ENCODE measurements around the gene FSHR. TPM values are rescaled to one million over a fixed set of nuclear protein-coding genes. Genes with fewer than 3 reads are reported as not detected.

Gene FSHR
- total RNA-seq, 1 donor from 2014 or later = not detected

GRCh38 chr2:48961009-48961408, 193.3 kb downstream of the FSHR start:
- peaks cover 5% of the 10 kb centered on the region for H3K4me1 Mint-ChIP-seq
- no peak overlapping the region for H2AFZ ChIP-seq (replicated peaks)

DNA sequence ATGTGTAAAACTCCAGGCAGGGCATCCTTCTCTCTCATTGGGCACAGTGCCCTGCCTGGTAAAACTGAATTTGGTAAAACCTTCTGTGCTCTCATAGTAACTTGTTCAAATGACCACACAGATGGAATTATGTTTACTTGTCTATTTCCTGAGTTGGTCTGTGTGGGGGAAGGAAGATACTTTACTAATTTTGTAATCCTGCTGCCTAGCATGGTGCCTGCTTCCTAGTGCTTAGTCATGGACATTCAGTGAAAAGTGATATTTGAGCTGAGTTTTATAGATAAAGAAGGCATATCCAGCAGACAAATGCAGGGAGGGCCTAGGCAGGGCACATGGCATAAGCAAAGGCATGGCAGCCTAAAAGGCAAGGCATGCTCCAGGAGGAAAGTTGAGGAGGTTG, 199.4 kb downstream of the FSHR start:
- Histone ChIP-seq H3F3A (ENCODE audit: low read depth) (no peaks in the 10 kb centered on the region), H2AFZ (replicated peaks) (no peak overlapping the region), H3K9ac (no peak overlapping the region), H3K4me3 (no peak overlapping the region), H3K27ac (no peak overlapping the region), H3K4me2 (no peak overlapping the region), H3K27me3 (no peaks in the 10 kb centered on the region), H3K9me3 (ENCODE audit: low read depth) (no peaks in the 10 kb centered on the region), H4K20me1 (ENCODE audit: low read depth) (no peaks in the 10 kb centered on the region), H3K36me3 (no peaks in the 10 kb centered on the region), H3K4me1 (no peaks in the 10 kb centered on the region), H3K79me2 (ENCODE audit: low read depth) (no peaks in the 10 kb centered on the region)
- H3K4me3 Mint-ChIP-seq = no peak overlapping the region
- no peak for TF ChIP-seq EZH2phosphoT487 (IDR thresholded peaks at IDR 0.05)
- TF ChIP-seq EZH2 (IDR thresholded peaks at IDR 0.05) = no peak
- TF ChIP-seq CTCF (IDR thresholded peaks at IDR 0.05) = no peak
- no peak overlapping the region for H3K27ac Mint-ChIP-seq
- H3K4me1 Mint-ChIP-seq = peaks cover 2% of the 10 kb centered on the region
- peaks cover 4% of the 10 kb centered on the region for H3K27me3 Mint-ChIP-seq (ENCODE audit: insufficient read depth, low read depth)
- H3K36me3 Mint-ChIP-seq = no peaks in the 10 kb centered on the region
- no peaks in the 10 kb centered on the region for H3K9me3 Mint-ChIP-seq
- no peak for DNase-seq (ENCODE audit: low spot score)

More at GRCh38 chr2:48961009-48961408, 193.3 kb downstream of the FSHR start:
- Histone ChIP-seq H3K79me2 (ENCODE audit: low read depth) (no peaks in the 10 kb centered on the region), H3K27ac (no peak overlapping the region), H3F3A (ENCODE audit: low read depth) (peaks cover 9% of the 10 kb centered on the region), H4K20me1 (ENCODE audit: low read depth) (no peaks in the 10 kb centered on the region), H3K9ac (no peak overlapping the region), H3K4me2 (no peak overlapping the region), H3K9me3 (ENCODE audit: low read depth) (no peaks in the 10 kb centered on the region), H3K4me3 (no peak overlapping the region), H3K36me3 (no peaks in the 10 kb centered on the region), H3K27me3 (no peaks in the 10 kb centered on the region), H3K4me1 (peaks cover 14% of the 10 kb centered on the region)
- Mint-ChIP-seq H3K27ac (no peak overlapping the region), H3K36me3 (no peaks in the 10 kb centered on the region), H3K9me3 (no peaks in the 10 kb centered on the region), H3K4me3 (no peak overlapping the region), H3K27me3 (ENCODE audit: insufficient read depth, low read depth) (no peaks in the 10 kb centered on the region)
- TF ChIP-seq EZH2phosphoT487 (IDR thresholded peaks at IDR 0.05) = no peak
- TF ChIP-seq EZH2 (IDR thresholded peaks at IDR 0.05) = no peak
- TF ChIP-seq CTCF (IDR thresholded peaks at IDR 0.05) = no peak
- no peak for DNase-seq (ENCODE audit: low spot score)

- H2AFZ ChIP-seq (replicated peaks) = no peak overlapping the region
- no peaks in the 10 kb centered on the region for H4K20me1 ChIP-seq (ENCODE audit: low read depth)
- TF ChIP-seq CTCF (IDR thresholded peaks at IDR 0.05) = no peak
- TF ChIP-seq EZH2phosphoT487 (IDR thresholded peaks at IDR 0.05) = no peak
- no peaks in the 10 kb centered on the region for H3K9me3 ChIP-seq (ENCODE audit: low read depth)
- peaks cover 2% of the 10 kb centered on the region for H3K4me1 Mint-ChIP-seq
- H3K27ac Mint-ChIP-seq = no peak overlapping the region
- no peaks in the 10 kb centered on the region for H3K36me3 Mint-ChIP-seq
- H3K4me1 ChIP-seq = no peaks in the 10 kb centered on the region
- H3K9ac ChIP-seq = no peak overlapping the region
- H3K79me2 ChIP-seq (ENCODE audit: low read depth) = no peaks in the 10 kb centered on the region
- H3K9me3 Mint-ChIP-seq = no peaks in the 10 kb centered on the region
- H3K27me3 Mint-ChIP-seq (ENCODE audit: insufficient read depth, low read depth) = peaks cover 4% of the 10 kb centered on the region
- H3K27me3 ChIP-seq = no peaks in the 10 kb centered on the region
- H3K4me3 ChIP-seq = no peak overlapping the region
- H3K36me3 ChIP-seq = no peaks in the 10 kb centered on the region
- no peak overlapping the region for H3K27ac ChIP-seq
- H3K4me3 Mint-ChIP-seq = no peak overlapping the region
- DNase-seq (ENCODE audit: low spot score) = no peak
- no peak overlapping the region for H3K4me2 ChIP-seq
- no peaks in the 10 kb centered on the region for H3F3A ChIP-seq (ENCODE audit: low read depth)
Observed at GRCh38 chr2:48954311-48954710, 200.0 kb downstream of the FSHR start.
